ENCODE data around the gene SUGP1.
"Not testable (repeated sequence)": the region's sequence is repeated elsewhere in the genome, so short reads cannot be mapped to it uniquely, and the experiment has no call there.

Gene SUGP1

GRCh38 chr19:19320361-19321140, at the start of gene SUGP1, which contains the start of gene MAU2:
TSS of gene SUGP1 (minus strand) at chr19:19320509. CDS start at chr19:19320496, 13 bp downstream.
TSS of gene MAU2 (plus strand) at chr19:19320829. CDS start at chr19:19320860, 31 bp downstream.
- peak; percentile 96 for DNase-seq (ENCODE audit: low read depth, low spot score)

GRCh38 chr19:19368087-19368486, 47.8 kb upstream of the SUGP1 start:
- DNase-seq (ENCODE audit: low read depth, low spot score), result no peak

- peak; percentile 96 for DNase-seq (ENCODE audit: low read depth, low spot score)
These were observed 46.4 kb upstream of the SUGP1 start for GRCh38 chr19:19366434-19367396.

- DNase-seq (ENCODE audit: low read depth, low spot score), result no peak
These were observed 41.8 kb upstream of the SUGP1 start for GRCh38 chr19:19362075-19362474.

- peak; percentile 94 for DNase-seq (ENCODE audit: low read depth, low spot score)
These were observed 40.8 kb upstream of the SUGP1 start for GRCh38 chr19:19361075-19361594.

GRCh38 chr19:19356901-19357566, 36.7 kb upstream of the SUGP1 start:
- DNase-seq (ENCODE audit: low read depth, low spot score), result no peak

GRCh38 chr19:19356500-19356899, 36.2 kb upstream of the SUGP1 start:
- no peak for DNase-seq (ENCODE audit: low read depth, low spot score)

- no peak for DNase-seq (ENCODE audit: low read depth, low spot score)
These were observed 35.4 kb upstream of the SUGP1 start for GRCh38 chr19:19355606-19356139.

- no peak for DNase-seq (ENCODE audit: low read depth, low spot score)
These were observed 34.6 kb upstream of the SUGP1 start for GRCh38 chr19:19354932-19355331.

GRCh38 chr19:19354007-19354406, 33.7 kb upstream of the SUGP1 start:
- DNase-seq (ENCODE audit: low read depth, low spot score), result no peak

- no peak for DNase-seq (ENCODE audit: low read depth, low spot score)
These were observed 32.5 kb upstream of the SUGP1 start for GRCh38 chr19:19352823-19353222.

- not testable (repeated sequence) for DNase-seq (ENCODE audit: low read depth, low spot score)
These were observed 30.4 kb upstream of the SUGP1 start for GRCh38 chr19:19350756-19351155.

GRCh38 chr19:19349365-19349764, 29.1 kb upstream of the SUGP1 start:
- DNase-seq (ENCODE audit: low read depth, low spot score), result no peak

GRCh38 chr19:19348266-19348665, 28.0 kb upstream of the SUGP1 start:
- no peak for DNase-seq (ENCODE audit: low read depth, low spot score)

- DNase-seq (ENCODE audit: low read depth, low spot score), result no peak
These were observed 27.2 kb upstream of the SUGP1 start for GRCh38 chr19:19347401-19348110.

GRCh38 chr19:19345970-19346369, 25.7 kb upstream of the SUGP1 start:
- DNase-seq (ENCODE audit: low read depth, low spot score), result no peak

GRCh38 chr19:19345232-19345631, 24.9 kb upstream of the SUGP1 start:
- no peak for DNase-seq (ENCODE audit: low read depth, low spot score)

- DNase-seq (ENCODE audit: low read depth, low spot score), result no peak
These were observed 23.5 kb upstream of the SUGP1 start for GRCh38 chr19:19343762-19344161.

- DNase-seq (ENCODE audit: low read depth, low spot score), result no peak
These were observed 22.7 kb upstream of the SUGP1 start for GRCh38 chr19:19343016-19343362.

- peak; percentile 89 for DNase-seq (ENCODE audit: low read depth, low spot score)
These were observed 22.0 kb upstream of the SUGP1 start for GRCh38 chr19:19342086-19343015.

All from ELF-1 (cell line).